GM19099 (cell line): ENCODE measurements around the gene BIRC5.

ENCODE experiments used
- POLR2A ChIP-seq: IDR thresholded peaks from 3 replicates; pipeline ENCODE4 v1.6.1; 2011; ENCODE audit warnings: low read depth; ENCODE audit not compliant: insufficient read length; ENCODE audit errors: extremely low read depth

Gene BIRC5

DNA sequence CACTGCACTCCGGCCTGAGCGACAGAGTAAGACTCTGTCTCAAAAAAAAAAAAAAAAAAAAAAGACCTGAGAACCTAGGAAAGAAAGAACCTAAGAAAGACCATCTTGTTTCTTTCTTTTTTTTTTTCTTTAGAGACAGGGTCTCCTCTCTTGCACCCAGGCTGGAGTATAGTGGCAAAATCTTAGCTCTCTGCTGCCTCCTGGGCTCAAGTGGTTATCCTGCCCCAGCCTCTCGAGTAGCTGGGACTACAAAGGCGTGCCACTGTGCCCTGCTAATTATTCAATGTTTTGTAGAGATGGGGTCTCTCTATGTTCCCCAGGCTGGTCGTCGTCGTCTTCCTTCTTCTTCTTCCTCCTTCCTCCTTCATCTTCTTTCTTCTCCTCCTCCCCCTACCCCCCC, 7.8 kb upstream of the BIRC5 start:
- TF ChIP-seq POLR2A: no peak

DNA sequence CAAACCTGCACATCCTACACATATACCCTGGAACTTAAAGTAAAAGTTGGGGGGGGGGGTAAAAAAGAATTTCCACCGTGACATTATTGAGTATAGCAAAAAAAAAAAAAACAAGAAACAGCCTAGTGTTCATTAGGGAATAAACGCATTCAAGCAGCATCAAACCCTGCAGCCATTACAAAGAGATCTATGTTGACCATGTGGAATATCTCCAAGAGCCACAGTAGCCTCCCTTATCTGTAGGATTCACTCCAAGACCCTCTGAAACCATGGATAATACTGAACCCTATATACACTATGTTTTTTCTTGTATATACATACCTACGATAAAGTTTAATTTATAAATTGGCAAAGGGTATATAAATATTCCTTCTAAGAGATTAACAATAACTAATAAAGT, 5.6 kb upstream of the BIRC5 start:
- TF ChIP-seq POLR2A: no peak

DNA sequence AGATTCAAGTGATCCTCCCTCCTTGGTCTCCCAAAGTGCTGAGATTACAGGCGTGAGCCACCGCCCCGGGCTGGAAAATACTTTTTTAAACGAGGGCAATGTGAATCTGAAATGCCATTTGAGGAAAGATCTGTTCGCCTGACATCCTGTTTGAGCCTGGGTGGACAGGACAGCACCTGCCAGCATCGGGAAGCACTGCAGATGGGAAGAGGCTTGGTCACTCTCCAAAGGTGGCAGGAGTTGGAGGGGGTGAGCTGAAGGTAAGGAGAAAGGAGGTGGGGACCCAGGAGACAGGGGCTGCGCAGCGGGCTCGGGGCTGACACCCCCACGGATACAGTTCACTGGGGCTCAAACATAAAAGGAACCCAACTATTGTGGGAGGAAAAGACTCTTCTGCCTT, 3.9 kb upstream of the BIRC5 start:
- TF ChIP-seq POLR2A: no peak

DNA sequence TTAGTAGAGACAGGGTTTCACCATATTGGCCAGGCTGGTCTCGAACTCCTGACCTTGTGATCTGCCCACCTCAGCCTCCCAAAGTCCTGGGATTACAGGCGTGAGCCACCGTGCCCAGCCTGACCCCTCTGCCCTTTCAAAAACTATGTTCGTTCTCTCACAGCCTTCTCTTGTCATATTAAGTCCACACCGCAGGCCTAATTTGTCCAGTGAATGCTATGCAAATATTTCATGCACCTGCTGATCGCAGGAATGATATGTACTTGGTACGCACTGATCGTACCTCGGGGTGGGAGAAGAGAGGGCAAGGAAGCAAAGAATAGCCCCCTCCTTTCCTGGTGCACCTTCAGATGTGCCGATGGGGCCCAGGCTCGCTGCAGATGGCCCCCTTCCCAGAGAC, 3.0 kb upstream of the BIRC5 start:
- TF ChIP-seq POLR2A: no peak

DNA sequence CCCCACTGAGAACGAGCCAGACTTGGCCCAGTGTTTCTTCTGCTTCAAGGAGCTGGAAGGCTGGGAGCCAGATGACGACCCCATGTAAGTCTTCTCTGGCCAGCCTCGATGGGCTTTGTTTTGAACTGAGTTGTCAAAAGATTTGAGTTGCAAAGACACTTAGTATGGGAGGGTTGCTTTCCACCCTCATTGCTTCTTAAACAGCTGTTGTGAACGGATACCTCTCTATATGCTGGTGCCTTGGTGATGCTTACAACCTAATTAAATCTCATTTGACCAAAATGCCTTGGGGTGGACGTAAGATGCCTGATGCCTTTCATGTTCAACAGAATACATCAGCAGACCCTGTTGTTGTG, 631 bp downstream of the BIRC5 start:
- TF ChIP-seq POLR2A: no peak

DNA sequence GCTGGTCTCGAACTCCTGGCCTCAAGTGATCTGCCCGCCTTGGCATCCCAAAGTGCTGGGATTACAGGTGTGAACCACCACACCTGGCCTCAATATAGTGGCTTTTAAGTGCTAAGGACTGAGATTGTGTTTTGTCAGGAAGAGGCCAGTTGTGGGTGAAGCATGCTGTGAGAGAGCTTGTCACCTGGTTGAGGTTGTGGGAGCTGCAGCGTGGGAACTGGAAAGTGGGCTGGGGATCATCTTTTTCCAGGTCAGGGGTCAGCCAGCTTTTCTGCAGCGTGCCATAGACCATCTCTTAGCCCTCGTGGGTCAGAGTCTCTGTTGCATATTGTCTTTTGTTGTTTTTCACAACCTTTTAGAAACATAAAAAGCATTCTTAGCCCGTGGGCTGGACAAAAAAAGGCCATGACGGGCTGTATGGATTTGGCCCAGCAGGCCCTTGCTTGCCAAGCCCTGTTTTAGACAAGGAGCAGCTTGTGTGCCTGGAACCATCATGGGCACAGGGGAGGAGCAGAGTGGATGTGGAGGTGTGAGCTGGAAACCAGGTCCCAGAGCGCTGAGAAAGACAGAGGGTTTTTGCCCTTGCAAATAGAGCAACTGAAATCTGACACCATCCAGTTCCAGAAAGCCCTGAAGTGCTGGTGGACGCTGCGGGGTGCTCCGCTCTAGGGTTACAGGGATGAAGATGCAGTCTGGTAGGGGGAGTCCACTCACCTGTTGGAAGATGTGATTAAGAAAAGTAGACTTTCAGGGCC, 5.5 kb downstream of the BIRC5 start:
- no peak for TF ChIP-seq POLR2A

DNA sequence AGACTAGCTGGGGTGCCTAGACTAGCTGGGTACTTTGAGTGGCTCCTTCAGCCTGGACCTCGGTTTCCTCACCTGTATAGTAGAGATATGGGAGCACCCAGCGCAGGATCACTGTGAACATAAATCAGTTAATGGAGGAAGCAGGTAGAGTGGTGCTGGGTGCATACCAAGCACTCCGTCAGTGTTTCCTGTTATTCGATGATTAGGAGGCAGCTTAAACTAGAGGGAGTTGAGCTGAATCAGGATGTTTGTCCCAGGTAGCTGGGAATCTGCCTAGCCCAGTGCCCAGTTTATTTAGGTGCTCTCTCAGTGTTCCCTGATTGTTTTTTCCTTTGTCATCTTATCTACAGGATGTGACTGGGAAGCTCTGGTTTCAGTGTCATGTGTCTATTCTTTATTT, 9.0 kb downstream of the BIRC5 start:
- no peak for TF ChIP-seq POLR2A

DNA sequence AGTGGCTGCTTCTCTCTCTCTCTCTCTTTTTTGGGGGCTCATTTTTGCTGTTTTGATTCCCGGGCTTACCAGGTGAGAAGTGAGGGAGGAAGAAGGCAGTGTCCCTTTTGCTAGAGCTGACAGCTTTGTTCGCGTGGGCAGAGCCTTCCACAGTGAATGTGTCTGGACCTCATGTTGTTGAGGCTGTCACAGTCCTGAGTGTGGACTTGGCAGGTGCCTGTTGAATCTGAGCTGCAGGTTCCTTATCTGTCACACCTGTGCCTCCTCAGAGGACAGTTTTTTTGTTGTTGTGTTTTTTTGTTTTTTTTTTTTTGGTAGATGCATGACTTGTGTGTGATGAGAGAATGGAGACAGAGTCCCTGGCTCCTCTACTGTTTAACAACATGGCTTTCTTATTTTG, 9.7 kb downstream of the BIRC5 start:
- TF ChIP-seq POLR2A: no peak

DNA sequence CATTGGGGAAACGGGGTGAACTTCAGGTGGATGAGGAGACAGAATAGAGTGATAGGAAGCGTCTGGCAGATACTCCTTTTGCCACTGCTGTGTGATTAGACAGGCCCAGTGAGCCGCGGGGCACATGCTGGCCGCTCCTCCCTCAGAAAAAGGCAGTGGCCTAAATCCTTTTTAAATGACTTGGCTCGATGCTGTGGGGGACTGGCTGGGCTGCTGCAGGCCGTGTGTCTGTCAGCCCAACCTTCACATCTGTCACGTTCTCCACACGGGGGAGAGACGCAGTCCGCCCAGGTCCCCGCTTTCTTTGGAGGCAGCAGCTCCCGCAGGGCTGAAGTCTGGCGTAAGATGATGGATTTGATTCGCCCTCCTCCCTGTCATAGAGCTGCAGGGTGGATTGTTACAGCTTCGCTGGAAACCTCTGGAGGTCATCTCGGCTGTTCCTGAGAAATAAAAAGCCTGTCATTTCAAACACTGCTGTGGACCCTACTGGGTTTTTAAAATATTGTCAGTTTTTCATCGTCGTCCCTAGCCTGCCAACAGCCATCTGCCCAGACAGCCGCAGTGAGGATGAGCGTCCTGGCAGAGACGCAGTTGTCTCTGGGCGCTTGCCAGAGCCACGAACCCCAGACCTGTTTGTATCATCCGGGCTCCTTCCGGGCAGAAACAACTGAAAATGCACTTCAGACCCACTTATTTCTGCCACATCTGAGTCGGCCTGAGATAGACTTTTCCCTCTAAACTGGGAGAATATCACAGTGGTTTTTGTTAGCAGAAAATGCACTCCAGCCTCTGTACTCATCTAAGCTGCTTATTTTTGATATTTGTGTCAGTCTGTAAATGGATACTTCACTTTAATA, 10.4 kb downstream of the BIRC5 start:
- TF ChIP-seq POLR2A: no peak

DNA sequence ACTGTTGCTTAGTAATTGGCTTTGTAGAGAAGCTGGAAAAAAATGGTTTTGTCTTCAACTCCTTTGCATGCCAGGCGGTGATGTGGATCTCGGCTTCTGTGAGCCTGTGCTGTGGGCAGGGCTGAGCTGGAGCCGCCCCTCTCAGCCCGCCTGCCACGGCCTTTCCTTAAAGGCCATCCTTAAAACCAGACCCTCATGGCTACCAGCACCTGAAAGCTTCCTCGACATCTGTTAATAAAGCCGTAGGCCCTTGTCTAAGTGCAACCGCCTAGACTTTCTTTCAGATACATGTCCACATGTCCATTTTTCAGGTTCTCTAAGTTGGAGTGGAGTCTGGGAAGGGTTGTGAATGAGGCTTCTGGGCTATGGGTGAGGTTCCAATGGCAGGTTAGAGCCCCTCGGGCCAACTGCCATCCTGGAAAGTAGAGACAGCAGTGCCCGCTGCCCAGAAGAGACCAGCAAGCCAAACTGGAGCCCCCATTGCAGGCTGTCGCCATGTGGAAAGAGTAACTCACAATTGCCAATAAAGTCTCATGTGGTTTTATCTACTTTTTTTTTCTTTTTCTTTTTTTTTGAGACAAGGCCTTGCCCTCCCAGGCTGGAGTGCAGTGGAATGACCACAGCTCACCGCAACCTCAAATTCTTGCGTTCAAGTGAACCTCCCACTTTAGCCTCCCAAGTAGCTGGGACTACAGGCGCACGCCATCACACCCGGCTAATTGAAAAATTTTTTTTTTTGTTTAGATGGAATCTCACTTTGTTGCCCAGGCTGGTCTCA, 11.2 kb downstream of the BIRC5 start:
- TF ChIP-seq POLR2A: no peak

DNA sequence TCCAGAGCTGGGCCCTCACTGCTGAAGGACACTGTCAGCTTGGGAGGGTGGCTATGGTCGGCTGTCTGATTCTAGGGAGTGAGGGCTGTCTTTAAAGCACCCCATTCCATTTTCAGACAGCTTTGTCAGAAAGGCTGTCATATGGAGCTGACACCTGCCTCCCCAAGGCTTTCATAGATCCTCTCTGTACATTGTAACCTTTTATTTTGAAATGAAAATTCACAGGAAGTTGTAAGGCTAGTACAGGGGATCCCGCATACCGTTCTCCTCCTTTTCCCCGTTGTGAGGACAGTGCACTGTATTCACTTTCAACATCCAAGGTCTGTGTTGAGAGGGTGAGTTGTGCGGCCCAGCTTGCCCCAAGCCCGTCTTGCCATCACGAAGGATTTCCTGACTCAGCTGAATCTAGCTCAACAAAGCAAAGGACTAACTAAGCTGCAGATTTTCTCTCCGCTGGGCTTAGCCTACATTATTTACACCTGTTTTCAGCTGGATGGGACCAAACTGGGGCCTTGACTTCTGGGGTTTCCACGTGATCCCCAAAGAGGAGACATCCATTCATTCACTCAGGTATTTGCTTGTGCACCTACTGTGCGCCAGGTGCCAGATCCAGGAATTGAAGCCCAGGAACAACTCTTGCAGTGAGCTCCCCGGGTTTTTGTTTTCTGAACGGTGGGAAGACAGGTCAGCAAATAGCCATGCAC, 12.2 kb downstream of the BIRC5 start:
- TF ChIP-seq POLR2A: no peak

DNA sequence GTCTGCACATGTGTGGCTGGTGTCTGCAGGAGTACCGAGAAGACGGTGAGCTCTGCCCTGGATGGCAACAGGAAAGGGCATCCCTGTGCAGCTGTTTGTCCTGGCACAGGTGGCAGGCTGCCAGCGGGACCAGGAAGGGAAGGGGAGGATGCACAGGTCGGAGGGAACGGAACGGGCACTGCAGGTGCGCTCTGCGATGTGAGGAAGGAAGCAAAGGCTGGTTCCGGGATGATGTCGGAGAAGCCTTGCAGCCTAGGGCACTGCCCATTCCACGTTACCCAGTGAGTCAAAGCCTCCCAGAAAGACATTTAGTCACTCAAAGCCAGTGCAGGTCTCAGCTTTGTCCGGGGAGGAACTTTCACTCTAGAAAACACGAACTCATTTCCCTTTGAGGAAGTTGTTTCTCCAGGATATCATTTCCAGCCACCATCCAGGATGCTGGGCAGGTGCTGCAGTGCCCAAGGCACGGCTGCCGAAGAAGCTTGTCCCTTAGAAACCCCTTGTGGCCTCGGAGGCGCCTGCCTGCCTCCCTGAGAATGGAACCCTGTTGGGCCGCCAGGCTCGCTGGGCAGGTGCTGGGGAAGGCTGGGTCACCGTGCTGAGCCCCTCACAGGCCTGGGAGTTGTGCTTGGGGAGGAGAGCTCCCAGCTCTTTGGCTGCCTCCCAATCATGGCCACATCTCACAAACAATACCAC, 12.9 kb downstream of the BIRC5 start:
- TF ChIP-seq POLR2A: no peak

DNA sequence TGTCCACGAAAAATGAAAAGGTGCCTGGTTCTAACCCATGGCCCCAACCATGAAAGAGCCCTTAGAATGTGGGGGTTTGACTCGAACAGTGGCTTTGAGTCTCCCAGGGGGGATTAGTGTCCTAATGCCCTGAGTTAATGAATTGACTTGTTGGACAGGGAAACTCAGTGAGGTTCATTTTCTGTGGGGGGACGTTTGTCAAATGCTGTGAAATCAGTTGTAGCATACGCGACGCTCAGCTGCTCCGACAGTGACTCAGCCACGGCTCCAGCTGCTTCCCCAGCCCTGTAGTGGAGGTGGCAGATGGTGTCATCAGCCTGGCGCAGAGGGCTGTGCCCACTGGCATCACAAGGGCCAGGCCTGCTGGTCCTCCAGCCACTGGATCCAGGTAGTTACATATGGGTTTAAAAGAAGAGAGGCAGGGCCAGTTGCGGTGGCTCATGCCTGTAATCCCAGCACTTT, 13.4 kb downstream of the BIRC5 start:
- TF ChIP-seq POLR2A: no peak

DNA sequence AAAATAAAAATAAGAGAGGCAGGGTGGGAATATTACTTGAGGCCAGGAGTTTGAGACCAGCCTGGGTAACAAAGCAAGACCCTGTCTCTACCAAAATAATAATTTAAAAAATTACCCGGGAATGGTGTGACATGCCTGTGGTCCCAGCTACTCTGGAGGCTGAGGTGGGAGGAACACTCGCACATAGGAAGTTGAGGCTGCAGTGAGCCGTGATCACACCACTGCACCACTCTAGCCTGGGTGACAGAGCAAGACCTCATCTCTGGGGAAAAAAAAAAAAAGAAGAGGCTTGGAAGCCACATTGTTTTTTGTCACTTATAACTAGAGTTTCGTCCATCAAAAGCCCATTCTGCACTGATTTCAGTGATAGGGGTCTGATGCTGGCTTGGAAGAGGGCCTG, 14.1 kb downstream of the BIRC5 start:
- TF ChIP-seq POLR2A: no peak

DNA sequence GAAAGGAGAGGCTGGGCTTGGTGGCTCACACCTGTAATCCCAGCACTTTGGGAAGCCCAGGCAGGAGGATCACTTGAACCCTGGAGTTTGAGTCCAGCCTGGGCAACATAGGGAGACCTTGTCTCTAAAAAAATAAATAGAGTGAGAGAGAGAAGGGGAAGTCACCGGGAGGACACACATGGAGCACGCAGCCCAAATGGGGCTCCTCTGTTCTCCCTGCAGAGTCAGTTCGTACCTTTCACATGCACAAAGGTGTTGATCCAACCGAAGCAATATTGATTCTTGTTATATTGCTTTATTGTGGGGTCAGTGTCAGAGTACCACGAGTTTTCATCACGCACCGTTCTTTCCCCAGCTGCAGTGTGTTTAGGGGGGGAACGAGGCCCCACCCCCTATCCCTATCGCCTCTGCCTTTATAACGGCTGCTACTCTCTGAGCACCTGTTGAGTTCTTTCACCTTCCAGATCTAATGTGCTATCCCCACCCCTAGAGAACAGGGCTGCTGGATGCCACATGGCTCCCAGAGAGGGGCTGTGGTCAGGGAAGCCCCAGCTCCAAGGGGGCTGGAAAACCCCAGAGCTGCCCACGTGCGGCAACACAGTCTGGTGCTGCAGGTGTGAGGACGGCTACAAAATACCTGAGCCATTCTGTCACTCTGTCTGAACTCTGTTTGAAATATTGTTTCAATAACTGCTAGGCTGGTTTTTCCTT, 16.4 kb downstream of the BIRC5 start:
- TF ChIP-seq POLR2A: no peak
